NCI-H526 (cell line): ENCODE results near the gene HEMGN.
A peak's percentile ranks its signal among the peaks of the same experiment; 100 is the strongest.
"Not testable (repeated sequence)": the region's sequence is repeated elsewhere in the genome, so short reads cannot be mapped to it uniquely, and the experiment has no call there.

ENCODE experiments used
- DNase-seq, 2 experiments: peaks; one replicate each; lab custom pipeline; 2025; lab: John Stamatoyannopoulos, UW

The HEMGN gene

GRCh38 chr9:97938081-97938644 is at the start of gene HEMGN:
TSS of gene HEMGN (minus strand) at chr9:97938172. CDS start at chr9:97938136, 36 bp downstream.
- peak in 1 of 2 experiments; percentile 18 for DNase-seq

- DNase-seq = no peak
These were observed 49.5 kb upstream of the HEMGN start for GRCh38 chr9:97987487-97987886.

- peak in 1 of 2 experiments; percentile 51 for DNase-seq
These were observed 47.3 kb upstream of the HEMGN start for GRCh38 chr9:97985058-97985861.

GRCh38 chr9:97984188-97985057 is 46.5 kb upstream of the HEMGN start:
- DNase-seq = peak in 1 of 2 experiments; percentile 59

- peak in 1 of 2 experiments; percentile 61 for DNase-seq
These were observed 45.7 kb upstream of the HEMGN start for GRCh38 chr9:97983589-97984187.

- DNase-seq = peak; percentile 35 to 90
These were observed 45.0 kb upstream of the HEMGN start, which contains the start of gene ANP32B for GRCh38 chr9:97982683-97983588. TSS of gene ANP32B (plus strand) at chr9:97983341. CDS start at chr9:97983556, 215 bp downstream.

GRCh38 chr9:97981846-97982682 is 44.1 kb upstream of the HEMGN start:
- DNase-seq = no peak

GRCh38 chr9:97980918-97981845 is 43.2 kb upstream of the HEMGN start:
- DNase-seq = peak; percentile 73 to 80

- no peak for DNase-seq
These were observed 42.5 kb upstream of the HEMGN start for GRCh38 chr9:97980479-97980803.

- no peak for DNase-seq
These were observed 42.0 kb upstream of the HEMGN start for GRCh38 chr9:97979788-97980478.

- DNase-seq = no peak
These were observed 40.6 kb upstream of the HEMGN start for GRCh38 chr9:97978371-97979130.

- not testable (repeated sequence) for DNase-seq
These were observed 38.7 kb upstream of the HEMGN start for GRCh38 chr9:97976633-97977032.

GRCh38 chr9:97975376-97975775 is 37.4 kb upstream of the HEMGN start:
- DNase-seq = no peak

- DNase-seq = no peak
These were observed 34.8 kb upstream of the HEMGN start for GRCh38 chr9:97972753-97973152.

GRCh38 chr9:97970165-97970564 is 32.2 kb upstream of the HEMGN start:
- DNase-seq = no peak

- DNase-seq = no peak
These were observed 31.0 kb upstream of the HEMGN start for GRCh38 chr9:97969014-97969413.

GRCh38 chr9:97966493-97966892 is 28.5 kb upstream of the HEMGN start:
- DNase-seq = no peak

GRCh38 chr9:97964901-97965300 is 26.9 kb upstream of the HEMGN start:
- no peak for DNase-seq
